HepG2 (cell line): ENCODE measurements around the gene CXXC5. TPM values are rescaled to one million over a fixed set of nuclear protein-coding genes. Genes with fewer than 3 reads are reported as not detected.

Source experiments
- DPF2 ChIP-seq: sonication (generic); formaldehyde crosslinking; IDR thresholded peaks from 2 replicates; pipeline ENCODE4 v1.4.0; 2020; ENCODE audit warnings: mild to moderate bottlenecking, low read depth, missing genetic modification reagents, borderline replicate concordance
- EZH2 ChIP-seq: conservative IDR thresholded peaks from 2 replicates; pipeline ENCODE4 v1.6.1; 2012; ENCODE audit warnings: mild to moderate bottlenecking, low read depth, low read length, moderate library complexity
- FOXA3 ChIP-seq: IDR thresholded peaks from 2 replicates; pipeline ENCODE4 v1.6.1; 2016; ENCODE audit warnings: missing genetic modification reagents, missing compliant biosample characterization
- FOXP1 ChIP-seq, 2 experiments: fragments of 450-650 bp in 1 of 2; IDR thresholded peaks; 2 replicates each; pipeline ENCODE4 v1.6.1; 2017 to 2018; ENCODE audit warnings: antibody characterized with exemption in 1 of 2
- IKZF4 ChIP-seq: sonication (generic); formaldehyde crosslinking; IDR thresholded peaks from 2 replicates; pipeline ENCODE4 v1.5.1; 2020; ENCODE audit warnings: borderline replicate concordance, mild to moderate bottlenecking, low read depth, missing genetic modification reagents; ENCODE audit errors: not compliant biosample characterization
- MEIS1 ChIP-seq: sonication (generic); formaldehyde crosslinking; IDR thresholded peaks from 2 replicates; pipeline ENCODE4 v1.9.0; 2021; ENCODE audit warnings: mild to moderate bottlenecking, missing genetic modification reagents, moderate library complexity, borderline replicate concordance
- MIER2 ChIP-seq: IDR thresholded peaks from 2 replicates; pipeline ENCODE4 v1.6.1; 2016; ENCODE audit warnings: missing biosample characterization, missing genetic modification reagents
- PITX1 ChIP-seq: sonication (generic); formaldehyde crosslinking; IDR thresholded peaks from 2 replicates; pipeline ENCODE4 v1.5.1; 2020; ENCODE audit warnings: mild to moderate bottlenecking, missing genetic modification reagents
- POLR2A ChIP-seq, 2 experiments: IDR thresholded peaks; 2 replicates each; pipeline ENCODE4 v1.6.1; 2011; ENCODE audit warnings: low read depth in 2 of 2, low read length in 2 of 2, mild to moderate bottlenecking in 1 of 2, moderate library complexity in 1 of 2; ENCODE audit not compliant: insufficient read depth in 1 of 2
- RBM22 ChIP-seq: fragments of 200-400 bp; formaldehyde crosslinking; optimal IDR thresholded peaks from 2 replicates; pipeline ENCODE3; 2017; ENCODE audit warnings: mild to moderate bottlenecking, low read length, moderate library complexity
- RNF219 ChIP-seq: sonication (generic); formaldehyde crosslinking; IDR thresholded peaks from 2 replicates; pipeline ENCODE4 v1.5.0; 2020; ENCODE audit warnings: mild to moderate bottlenecking, missing genetic modification reagents
- TBX3 ChIP-seq: fragments of 450-650 bp; IDR thresholded peaks from 2 replicates; pipeline ENCODE4 v1.6.1; 2017; ENCODE audit warnings: antibody characterized with exemption, mild to moderate bottlenecking, inconsistent platforms, borderline replicate concordance
- TEAD3 ChIP-seq: optimal IDR thresholded peaks from 2 replicates; pipeline ENCODE3; 2016; ENCODE audit warnings: borderline replicate concordance
- TGIF2 ChIP-seq: IDR thresholded peaks from 2 replicates; pipeline ENCODE4 v1.6.1; 2016; ENCODE audit warnings: control low read depth, missing compliant biosample characterization
- TIGD3 ChIP-seq: sonication (generic); formaldehyde crosslinking; IDR thresholded peaks from 2 replicates; pipeline ENCODE4 v1.5.1; 2020; ENCODE audit warnings: mild to moderate bottlenecking, missing genetic modification reagents, borderline replicate concordance
- ZBTB2 ChIP-seq: sonication (generic); formaldehyde crosslinking; IDR thresholded peaks from 2 replicates; pipeline ENCODE4 v1.8.0; 2022; ENCODE audit warnings: low read depth, missing genetic modification reagents
- ZNF124 ChIP-seq: sonication (generic); formaldehyde crosslinking; IDR thresholded peaks from 2 replicates; pipeline ENCODE4 v1.4.0; 2020; ENCODE audit warnings: missing genetic modification reagents
- ZNF263 ChIP-seq: sonication (generic); formaldehyde crosslinking; IDR thresholded peaks from 2 replicates; pipeline ENCODE4 v1.4.0; 2020; ENCODE audit warnings: missing genetic modification reagents
- ZNF567 ChIP-seq: sonication (generic); formaldehyde crosslinking; IDR thresholded peaks from 2 replicates; pipeline ENCODE4 v1.8.1; 2023; ENCODE audit warnings: mild to moderate bottlenecking, missing genetic modification reagents, borderline replicate concordance
- ZNF740 ChIP-seq: sonication (generic); formaldehyde crosslinking; IDR thresholded peaks from 2 replicates; pipeline ENCODE4 v1.4.0; 2020; ENCODE audit warnings: missing genetic modification reagents
- ZNF781 ChIP-seq: sonication (generic); formaldehyde crosslinking; IDR thresholded peaks from 2 replicates; pipeline ENCODE4 v1.5.1; 2020; ENCODE audit warnings: borderline replicate concordance, mild to moderate bottlenecking, missing genetic modification reagents; ENCODE audit errors: not compliant biosample characterization
- polyA plus RNA-seq, 8 experiments: library from polyadenylated mRNA; depleted of rRNA in 3 of 8; stranded (reverse) in 7 of 8; unstranded in 1 of 8; fragments of >200 nt; fragmentation: Illumina TruSeq in 4 of 8; extraction: Trizol in 4 of 8; gene quantifications; 2 replicates each; pipeline versions ENCODE4 v1.2.1 to v1.2.3, GENCODE V29; 2011 to 2016; ENCODE audit warnings: low read depth in 4 of 8, missing spikeins in 1 of 8, mixed read lengths in 1 of 8; ENCODE audit not compliant: insufficient read depth in 1 of 8
- total RNA-seq, 5 experiments: library from RNA; depleted of rRNA; stranded (reverse); fragments of >200 nt; fragmentation: Illumina TruSeq; extraction: Trizol; gene quantifications; 2 replicates each; pipeline ENCODE4 v1.2.3, GENCODE V29; 2016; ENCODE audit warnings: low read depth in 1 of 5

Gene CXXC5
- total and polyA plus RNA-seq, 2 of the 13 experiments (the other 11 are each of a cell fraction or from before 2014, with no cell fraction given): 32.3 to 33.0 TPM

- TF ChIP-seq MEIS1 (CRISPR knock-in tag) (peak; percentile 75; the same call in 1 of the 2 replicates), MIER2 (CRISPR knock-in tag) (no peak), ZNF781 (CRISPR knock-in tag) (peak; percentile 72), IKZF4 (CRISPR knock-in tag) (peak; percentile 24), TBX3 (no peak), TIGD3 (CRISPR knock-in tag) (no peak), ZNF740 (peak; percentile 98), EZH2 (no peak), RNF219 (CRISPR knock-in tag) (no peak), FOXA3 (peak; percentile 51; the same call in 1 of the 2 replicates), TEAD3 (CRISPR knock-in tag) (peak; percentile 59), DPF2 (CRISPR knock-in tag) (peak; percentile 64; the same call in 1 of the 2 replicates), RBM22 (no peak), ZNF263 (CRISPR knock-in tag) (no peak), FOXP1 (IDR thresholded peaks at IDR 0.05) (no peak), FOXP1 (CRISPR knock-in tag; IDR thresholded peaks at IDR 0.05) (peak; percentile 14; the same call in 1 of the 2 replicates), POLR2A (IDR thresholded peaks at IDR 0.05; ENCODE audit: insufficient read depth in 1 of 2, low read depth in 2 of 2, low read length in 2 of 2) (peak; percentile 42 to 46; a peak in 2 of 4 replicates), ZNF124 (0 out of 2 replicates have a peak, but pooled peaks have one; percentile 46), ZBTB2 (CRISPR knock-in tag) (no peak), PITX1 (peak; percentile 82; the same call in 1 of the 2 replicates), TGIF2 (CRISPR knock-in tag) (no peak), ZNF567 (no peak)
- TF ChIP-seq, all 625 proteins: peak for 170
These were observed 53.0 kb downstream of the CXXC5 start (continued) for GRCh38 chr5:139701056-139701741.
